Neural cell (in vitro differentiated cells): ENCODE data around the gene MXD3.

Experiments
- CTCF ChIP-seq: fragments of 450-650 bp; IDR thresholded peaks from 2 replicates; pipeline ENCODE4 v1.5.1; 2014; ENCODE audit warnings: antibody characterized with exemption, mild to moderate bottlenecking, moderate library complexity; ENCODE audit not compliant: poor library complexity, severe bottlenecking
- EP300 ChIP-seq: fragments of 450-650 bp; conservative IDR thresholded peaks from 2 replicates; pipeline ENCODE4 v1.6.1; 2014; ENCODE audit warnings: antibody characterized with exemption, mild to moderate bottlenecking, moderate library complexity; ENCODE audit not compliant: poor library complexity, severe bottlenecking
- EZH2 ChIP-seq: fragments of 200-600, 300-800 bp; shearing (Covaris generic), sonication (generic); IDR thresholded peaks from 2 replicates; pipeline ENCODE4 v1.6.1; 2014; ENCODE audit warnings: antibody characterized with exemption, low read length, borderline replicate concordance, mild to moderate bottlenecking; ENCODE audit not compliant: insufficient read depth, poor library complexity, severe bottlenecking
- MXI1 ChIP-seq: fragments of 450-650 bp; conservative IDR thresholded peaks from 2 replicates; pipeline ENCODE4 v1.6.1; 2014; ENCODE audit warnings: antibody characterized with exemption, mild to moderate bottlenecking; ENCODE audit not compliant: poor library complexity, severe bottlenecking
- POLR2AphosphoS5 ChIP-seq: IDR thresholded peaks from 2 replicates; pipeline ENCODE4 v1.6.1; 2012
- RAD21 ChIP-seq: fragments of 450-650 bp; conservative IDR thresholded peaks from 2 replicates; pipeline ENCODE4 v1.6.1; 2014; ENCODE audit warnings: antibody characterized with exemption, mild to moderate bottlenecking, moderate library complexity
- REST ChIP-seq: IDR thresholded peaks from 2 replicates; pipeline ENCODE4 v1.6.1; 2012; ENCODE audit warnings: borderline replicate concordance
- TAF1 ChIP-seq: IDR thresholded peaks from 2 replicates; pipeline ENCODE4 v1.6.1; 2012; ENCODE audit warnings: low read depth

DNA sequence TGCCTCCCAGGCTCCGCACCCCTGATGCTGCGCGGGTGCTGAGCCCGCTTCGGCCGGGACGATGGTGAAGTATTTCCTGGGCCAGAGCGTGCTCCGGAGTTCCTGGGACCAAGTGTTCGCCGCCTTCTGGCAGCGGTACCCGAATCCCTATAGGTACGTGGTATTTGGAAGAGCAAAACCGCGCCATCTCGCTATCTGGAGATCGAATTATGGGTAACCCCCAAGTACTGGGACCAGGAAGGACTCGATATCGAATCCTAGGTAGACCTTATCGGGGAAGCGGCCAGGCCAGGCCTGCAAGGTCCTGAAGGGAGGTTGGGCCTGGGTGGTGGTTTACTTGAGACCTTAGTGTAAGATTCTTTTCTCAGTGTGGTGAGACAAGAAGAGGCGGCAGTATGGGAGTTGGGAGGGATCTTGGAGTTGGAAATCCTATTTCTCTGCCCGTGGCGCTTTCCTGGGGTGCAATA, 7.7 kb downstream of the MXD3 start:
- TF ChIP-seq CTCF: no peak
- no peak for TF ChIP-seq EZH2
- no peak for TF ChIP-seq EP300
- no peak for TF ChIP-seq POLR2AphosphoS5
- no peak for TF ChIP-seq RAD21
- TF ChIP-seq MXI1: peak; percentile 17
- no peak for TF ChIP-seq REST
- no peak for TF ChIP-seq TAF1
